ENCODE results near the gene SLC25A11.

The SLC25A11 gene, protein sequence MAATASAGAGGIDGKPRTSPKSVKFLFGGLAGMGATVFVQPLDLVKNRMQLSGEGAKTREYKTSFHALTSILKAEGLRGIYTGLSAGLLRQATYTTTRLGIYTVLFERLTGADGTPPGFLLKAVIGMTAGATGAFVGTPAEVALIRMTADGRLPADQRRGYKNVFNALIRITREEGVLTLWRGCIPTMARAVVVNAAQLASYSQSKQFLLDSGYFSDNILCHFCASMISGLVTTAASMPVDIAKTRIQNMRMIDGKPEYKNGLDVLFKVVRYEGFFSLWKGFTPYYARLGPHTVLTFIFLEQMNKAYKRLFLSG

DNA sequence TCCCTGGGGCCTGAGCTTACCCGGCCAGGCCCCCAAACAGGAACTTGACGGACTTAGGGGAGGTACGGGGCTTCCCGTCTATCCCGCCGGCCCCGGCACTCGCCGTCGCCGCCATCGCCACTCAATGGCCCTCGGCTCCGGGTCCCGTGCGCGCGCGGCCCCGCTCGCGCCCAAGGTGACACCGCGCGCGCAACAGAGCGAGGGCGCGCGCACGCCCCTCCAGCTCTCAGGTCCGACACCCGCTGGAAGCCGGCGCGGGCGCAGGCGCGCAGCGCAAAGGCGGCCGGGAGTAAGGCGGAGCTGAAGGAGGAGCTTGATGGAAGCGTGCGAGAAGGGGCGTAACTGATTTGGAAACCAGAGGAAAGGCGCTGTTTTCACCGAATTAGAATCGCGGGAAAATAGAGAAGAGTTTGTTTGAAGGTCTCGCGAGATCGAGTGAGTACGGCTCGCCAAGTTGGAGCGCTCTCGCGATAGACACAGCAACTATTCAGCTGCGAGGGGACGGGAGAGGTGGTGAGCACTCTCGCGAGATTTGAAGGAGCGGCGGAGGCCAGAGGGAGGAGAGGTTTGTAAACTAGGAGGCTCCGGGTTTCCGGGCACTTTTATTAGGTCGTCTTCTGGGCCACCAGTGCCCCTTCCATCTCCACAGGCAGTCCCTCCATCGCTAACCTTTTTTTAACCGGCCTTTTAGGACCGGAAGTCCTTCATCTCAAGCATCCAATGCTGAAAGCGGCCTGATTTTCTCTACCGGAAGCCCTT, at the start of gene SLC25A11, which contains the start of gene RNF167:
SLC25A11 (minus strand) TSS at position 251 of the 759 bp plus-strand sequence; CDS start at position 115, 136 bp downstream.
RNF167 (plus strand) TSS at position 473 of the 759 bp plus-strand sequence. CDS start 642 bp downstream, outside the sequence.
- peak; percentile 99 for DNase-seq (ENCODE audit: low read depth, low spot score)

DNA sequence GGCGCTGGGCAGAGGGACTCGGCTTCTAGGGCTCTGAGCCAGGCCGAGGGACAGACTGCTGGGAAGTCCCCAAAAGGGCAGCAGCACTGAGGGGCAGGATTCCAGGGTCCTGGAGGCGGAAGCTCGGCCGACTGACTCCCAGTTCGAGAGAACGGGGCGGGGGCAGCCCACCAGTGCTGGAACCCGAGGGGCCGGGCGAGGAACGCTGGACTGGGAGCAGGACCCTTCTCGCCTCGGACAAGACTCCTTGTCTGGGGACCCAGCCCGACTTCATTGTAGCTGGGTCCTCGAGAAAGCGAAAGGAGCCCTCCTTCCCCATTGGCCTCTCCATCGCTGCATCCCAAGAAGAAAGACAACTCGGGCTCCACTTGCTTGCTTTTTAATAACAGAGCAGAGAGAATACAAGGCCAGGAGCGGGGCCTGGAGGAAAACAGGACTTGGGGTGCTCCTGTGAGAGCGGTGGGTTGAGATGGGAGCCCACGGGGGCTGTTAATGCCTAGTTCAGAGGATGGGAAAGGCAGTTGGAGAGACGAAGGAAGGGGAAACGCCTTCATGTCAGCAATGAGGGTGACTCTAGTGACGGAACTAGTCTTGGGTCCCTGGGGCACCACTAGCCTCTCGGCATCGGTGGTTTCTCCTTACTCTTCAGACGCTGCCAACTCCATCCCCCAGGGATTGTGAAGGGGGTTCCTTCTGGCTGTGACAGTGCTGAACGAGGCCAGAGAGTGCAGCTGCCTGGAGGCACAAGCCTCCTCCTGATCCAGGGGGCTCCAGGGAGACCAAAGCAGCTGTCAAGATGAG, 48.1 kb upstream of the SLC25A11 start:
- DNase-seq (ENCODE audit: low read depth, low spot score) = no peak

- no peak for DNase-seq (ENCODE audit: low read depth, low spot score)
Observed at GRCh38 chr17:4986951-4987766, 47.3 kb upstream of the SLC25A11 start, which contains the start of gene CAMTA2. Gene CAMTA2, minus strand, starts transcription at chr17:4987675. Its CDS starts 1,453 bp downstream, at chr17:4986222.

- no peak for DNase-seq (ENCODE audit: low read depth, low spot score)
Observed at GRCh38 chr17:4986403-4986802, 46.6 kb upstream of the SLC25A11 start.

DNA sequence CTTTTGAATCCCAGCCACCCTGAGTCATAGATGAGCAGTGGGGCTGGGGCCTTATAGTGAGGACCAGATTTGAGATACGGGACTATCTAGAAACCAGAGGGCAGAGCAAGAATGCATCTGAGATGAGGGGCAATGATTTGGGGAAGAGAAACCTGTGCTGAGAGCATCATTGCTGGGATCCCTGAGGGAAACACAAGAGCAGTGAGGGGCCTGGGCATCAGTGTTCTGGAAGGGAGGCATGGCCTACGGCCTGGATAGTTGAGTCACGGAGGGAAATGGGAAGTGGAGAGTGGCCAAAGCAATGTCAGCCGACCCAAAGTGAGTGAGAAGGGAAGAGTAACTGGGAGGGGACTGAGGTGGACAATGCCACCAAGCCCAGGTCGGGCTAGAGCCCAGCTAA, 42.5 kb upstream of the SLC25A11 start:
- no peak for DNase-seq (ENCODE audit: low read depth, low spot score)

- DNase-seq (ENCODE audit: low read depth, low spot score) = no peak
Observed at GRCh38 chr17:4980644-4981216, 40.9 kb upstream of the SLC25A11 start.

DNA sequence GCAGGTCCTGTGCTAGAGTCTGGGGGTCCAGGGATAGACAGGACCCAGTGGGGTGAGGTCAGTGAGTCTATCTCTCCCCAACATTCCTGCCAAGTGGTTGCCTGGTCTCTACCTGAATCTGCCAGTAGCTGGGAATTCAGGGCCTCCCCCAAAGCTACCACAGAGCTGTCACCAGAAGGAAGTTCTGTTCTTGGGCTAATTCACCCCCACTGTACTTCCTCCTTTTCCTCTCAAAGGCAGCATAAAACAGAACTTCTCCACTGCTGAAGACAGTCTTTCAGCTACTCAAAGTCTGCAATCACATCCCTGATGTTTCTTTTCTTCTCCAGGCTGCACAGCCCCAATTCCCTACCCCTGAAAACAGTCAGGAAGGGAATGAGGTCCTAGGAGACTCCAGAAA, 38.9 kb upstream of the SLC25A11 start:
- no peak for DNase-seq (ENCODE audit: low read depth, low spot score)

- no peak for DNase-seq (ENCODE audit: low read depth, low spot score)
Observed at GRCh38 chr17:4974115-4974670, 34.3 kb upstream of the SLC25A11 start.

DNA sequence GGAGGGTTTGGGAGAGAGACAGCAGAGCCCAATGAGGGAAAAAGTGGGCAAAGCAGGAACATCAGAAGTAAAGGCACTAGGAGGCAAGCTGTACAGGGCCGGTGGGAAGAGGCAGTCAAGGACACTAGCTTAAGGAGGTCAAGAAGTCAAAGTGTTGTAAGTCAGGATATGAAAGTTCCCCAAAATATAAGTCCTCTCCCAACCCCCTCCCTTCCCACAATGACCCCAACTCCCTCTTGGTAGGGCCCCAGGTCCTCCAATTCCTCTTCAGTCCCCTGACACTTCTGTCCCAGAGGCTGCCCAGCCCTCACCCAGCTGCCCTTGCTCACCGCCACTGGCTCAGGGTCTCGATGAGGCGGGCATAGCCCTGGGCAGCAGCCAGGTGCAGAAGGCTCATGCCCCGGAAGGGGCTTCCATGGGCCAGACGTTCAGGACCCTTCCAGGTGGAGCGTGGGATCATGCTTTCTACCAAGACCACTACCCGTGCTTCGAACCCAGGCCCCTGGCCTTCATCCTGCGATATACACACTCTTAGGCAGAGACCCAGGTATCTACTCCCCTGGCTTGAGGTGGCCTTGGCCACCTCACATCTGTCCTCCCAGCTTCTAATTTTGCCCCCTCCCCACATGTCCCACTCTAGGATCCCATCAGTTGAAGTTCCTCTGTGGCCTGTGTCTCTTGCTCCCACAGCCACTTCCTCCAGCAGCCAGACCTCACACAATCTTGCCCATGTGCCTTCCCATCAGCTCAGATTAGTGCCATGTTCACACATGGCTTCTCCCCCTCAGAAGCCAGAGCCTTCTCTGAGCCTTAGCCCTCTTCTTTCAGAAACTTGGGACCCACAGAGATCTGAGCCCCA, 33.6 kb upstream of the SLC25A11 start:
- no peak for DNase-seq (ENCODE audit: low read depth, low spot score)

GRCh38 chr17:4972752-4973151, 32.9 kb upstream of the SLC25A11 start:
- DNase-seq (ENCODE audit: low read depth, low spot score) = no peak

GRCh38 chr17:4972322-4972721, 32.5 kb upstream of the SLC25A11 start:
- DNase-seq (ENCODE audit: low read depth, low spot score) = no peak

DNA sequence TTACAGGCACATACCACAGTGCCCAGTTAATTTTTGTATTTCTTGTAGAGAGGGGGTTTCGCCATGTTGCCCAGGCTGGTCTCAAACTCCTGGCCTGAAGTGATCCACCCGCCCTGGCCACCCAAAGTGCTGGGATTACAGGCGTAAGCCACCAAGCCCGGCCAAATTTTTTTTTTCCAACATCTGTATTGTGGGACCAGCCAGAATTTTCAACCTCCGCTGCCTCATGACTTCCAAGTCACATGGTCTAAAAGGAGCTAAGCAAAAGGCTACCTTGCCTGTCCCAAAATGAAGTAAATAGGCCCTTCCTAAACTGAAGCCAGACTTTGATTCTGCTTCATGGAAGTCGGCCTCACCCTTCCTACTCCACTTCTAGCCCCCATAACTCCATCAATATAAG, 32.0 kb upstream of the SLC25A11 start:
- DNase-seq (ENCODE audit: low read depth, low spot score) = no peak

- DNase-seq (ENCODE audit: low read depth, low spot score) = no peak
Observed at GRCh38 chr17:4970273-4970672, 30.4 kb upstream of the SLC25A11 start.

- no peak for DNase-seq (ENCODE audit: low read depth, low spot score)
Observed at GRCh38 chr17:4969551-4970173, 29.8 kb upstream of the SLC25A11 start.

DNA sequence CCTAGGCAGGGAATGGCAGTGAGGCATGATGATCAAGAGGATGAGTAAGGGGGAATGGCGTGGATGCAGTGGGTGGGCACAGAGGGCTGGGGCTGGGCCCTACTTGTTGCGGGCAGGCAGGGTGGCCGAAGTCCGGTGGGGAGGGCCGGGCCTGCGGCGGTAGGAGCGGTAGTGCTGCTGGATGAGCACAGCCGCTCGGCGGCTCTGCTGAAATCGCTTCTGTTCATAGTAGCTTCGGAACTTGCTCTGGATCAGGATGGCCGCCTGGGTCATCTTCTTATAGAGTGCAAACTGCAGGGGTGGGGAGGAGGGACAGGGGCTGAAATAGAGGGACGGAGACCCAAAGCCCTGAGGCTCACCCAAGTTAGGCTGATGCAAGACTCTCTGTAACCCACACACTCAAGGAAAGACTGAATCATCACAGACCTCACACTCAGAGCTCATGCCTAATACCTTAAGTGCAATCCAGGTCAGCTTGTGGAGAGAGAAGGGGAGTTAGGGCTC, 29.3 kb upstream of the SLC25A11 start:
- no peak for DNase-seq (ENCODE audit: low read depth, low spot score)

DNA sequence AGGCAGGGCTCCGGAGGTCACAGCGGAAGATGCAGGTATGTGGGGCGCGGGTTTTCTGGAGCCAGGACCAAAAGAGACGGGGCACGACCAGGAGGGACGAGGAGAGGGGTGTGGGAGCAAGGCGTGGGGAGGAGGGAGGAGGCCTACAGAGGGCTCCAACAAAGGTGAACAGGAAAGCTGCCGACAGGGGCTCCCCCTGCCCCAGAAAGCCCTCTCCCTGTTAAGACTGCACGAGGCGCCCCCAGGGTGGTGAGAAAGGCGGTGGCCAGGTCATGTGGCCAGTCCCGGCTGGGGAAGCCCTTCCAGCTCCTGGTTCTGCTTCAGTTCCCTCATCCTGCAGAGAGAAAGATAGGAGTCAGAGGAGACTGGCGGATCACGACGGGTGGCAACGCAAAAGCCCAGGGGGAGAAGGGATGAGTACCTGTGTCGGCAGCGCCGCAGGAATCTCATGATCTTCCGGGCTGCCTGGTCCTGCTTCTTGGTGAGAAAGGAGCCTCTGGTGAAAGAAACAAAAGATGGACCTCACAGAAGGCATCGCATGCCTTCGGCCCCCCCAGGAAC, 28.7 kb upstream of the SLC25A11 start:
- DNase-seq (ENCODE audit: low read depth, low spot score) = no peak

DNA sequence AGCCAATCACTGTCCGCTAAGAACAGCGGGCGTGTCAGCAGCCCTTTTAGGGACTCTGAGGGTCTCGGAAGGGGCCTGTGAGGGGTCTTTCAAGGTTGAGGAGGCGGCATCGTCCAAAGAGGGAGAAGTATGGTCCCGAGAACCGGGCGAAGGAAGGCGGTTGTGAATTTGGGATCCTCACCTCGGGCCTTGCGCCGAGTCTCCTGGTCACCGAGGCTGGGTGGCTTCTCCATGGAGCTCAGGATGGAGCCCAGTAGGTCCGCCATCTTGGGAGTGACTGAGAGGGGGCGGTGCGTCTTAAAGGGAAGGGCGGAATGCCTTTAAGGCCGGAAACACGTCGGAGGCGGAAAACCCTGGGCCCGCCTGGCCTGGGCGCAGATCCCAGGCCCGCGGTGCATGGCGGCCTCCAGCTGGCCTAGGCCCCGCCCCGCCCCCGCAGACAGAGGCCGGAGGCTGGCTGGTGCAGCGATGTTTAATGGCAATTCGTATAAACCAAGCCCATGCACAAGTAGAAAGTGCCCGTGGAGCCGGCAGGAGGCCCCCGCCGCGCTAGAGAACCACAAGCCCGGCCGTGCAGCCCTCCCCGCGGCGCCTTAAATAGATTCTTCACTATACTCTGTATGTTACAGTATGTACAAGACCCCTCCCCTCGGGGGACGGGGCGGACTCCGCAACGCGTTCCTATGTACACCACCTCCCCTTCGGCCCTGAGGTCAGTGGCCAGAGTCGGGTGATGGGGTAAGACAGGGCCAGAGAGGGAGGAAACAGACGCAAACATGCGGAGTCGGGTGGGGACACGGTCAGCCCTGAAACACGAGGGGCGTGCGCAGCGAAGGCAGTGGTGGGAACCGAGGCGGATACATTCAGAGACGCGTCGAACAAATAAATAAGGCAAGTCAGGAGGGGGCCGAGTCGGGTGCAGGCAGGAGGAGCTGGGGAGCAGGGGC, 28.0 kb upstream of the SLC25A11 start, which contains the start of gene SPAG7:
SPAG7 (minus strand) TSS at position 279 of the 947 bp plus-strand sequence; CDS start at position 266, 13 bp downstream.
- peak; percentile 98 for DNase-seq (ENCODE audit: low read depth, low spot score)

Measured in brain pericyte (primary cell).